Loucy (cell line): Measurements from ENCODE around the gene HIP1.

ENCODE experiments used
- CTCF ChIP-seq: fragments of 200-600 bp; sonication (generic); conservative IDR thresholded peaks from 2 replicates; pipeline ENCODE4 v1.5.1; 2014; ENCODE audit warnings: mild to moderate bottlenecking, antibody characterized with exemption, low read length
- EZH2phosphoT487 ChIP-seq: fragments of 200-600 bp; IDR thresholded peaks from 2 replicates; pipeline ENCODE4 v1.6.1; 2018; ENCODE audit warnings: antibody characterized with exemption, mild to moderate bottlenecking, moderate library complexity, borderline replicate concordance

- no peak for TF ChIP-seq CTCF
- TF ChIP-seq EZH2phosphoT487, result no peak
These were observed 192.3 kb downstream of the HIP1 start for GRCh38 chr7:75546237-75547015.
